Mesenchymal stem cell (in vitro differentiated cells and primary cell): ENCODE measurements around the gene SPAG8.

ENCODE experiments used
- DNase-seq: peaks from one replicate; pipeline ENCODE4 v3.0.0-alpha.2; 2013
- H2AFZ ChIP-seq: one replicate; pipeline ENCODE4 v1.6.1; 2013; ENCODE audit warnings: low read depth, mild to moderate bottlenecking, control low read depth, inconsistent platforms, low read length, moderate library complexity
- H2AK5ac ChIP-seq: 2 replicates; pipeline ENCODE4 v1.6.1; 2013; ENCODE audit warnings: low read length, moderate library complexity, mild to moderate bottlenecking, inconsistent platforms; ENCODE audit not compliant: severe bottlenecking
- H2BK120ac ChIP-seq: one replicate; pipeline ENCODE4 v1.6.1; 2013; ENCODE audit warnings: low read depth, mild to moderate bottlenecking, inconsistent platforms, low read length, moderate library complexity
- H2BK12ac ChIP-seq, 2 experiments: one replicate each; pipeline ENCODE4 v1.6.1; 2013; ENCODE audit warnings: inconsistent platforms in 2 of 2, low read length in 2 of 2, mild to moderate bottlenecking in 2 of 2, moderate library complexity in 2 of 2, control low read depth in 1 of 2
- H2BK15ac ChIP-seq: one replicate; pipeline ENCODE4 v1.6.1; 2013; ENCODE audit warnings: mild to moderate bottlenecking, low read depth, inconsistent platforms; ENCODE audit not compliant: poor library complexity, severe bottlenecking
- H2BK5ac ChIP-seq: 2 replicates; pipeline ENCODE4 v1.6.1; 2013; ENCODE audit warnings: low read depth, mild to moderate bottlenecking, low read length, control low read depth, inconsistent platforms; ENCODE audit not compliant: poor library complexity, severe bottlenecking
- H3K14ac ChIP-seq, 2 experiments: one replicate each; pipeline ENCODE4 v1.6.1; 2013; ENCODE audit warnings: inconsistent platforms in 2 of 2, low read length in 2 of 2, control low read depth in 1 of 2, mild to moderate bottlenecking in 1 of 2, moderate library complexity in 1 of 2
- H3K18ac ChIP-seq, 2 experiments: one replicate each; pipeline ENCODE4 v1.6.1; 2013; ENCODE audit warnings: inconsistent platforms in 2 of 2, low read length in 2 of 2, control low read depth in 1 of 2, low read depth in 1 of 2, mild to moderate bottlenecking in 1 of 2
- H3K23ac ChIP-seq, 2 experiments: one replicate each; pipeline ENCODE4 v1.6.1; 2013; ENCODE audit warnings: inconsistent platforms in 2 of 2, low read length in 2 of 2, mild to moderate bottlenecking in 2 of 2, moderate library complexity in 2 of 2, control low read depth in 1 of 2
- H3K27ac ChIP-seq: 2 replicates; pipeline ENCODE4 v1.5.1; 2013; ENCODE audit warnings: mild to moderate bottlenecking, moderate library complexity, low read length, control low read depth, inconsistent platforms; ENCODE audit not compliant: poor library complexity, severe bottlenecking
- H3K27me3 ChIP-seq, 2 experiments: 2 replicates each; pipeline versions ENCODE4 v1.6.1 to v1.7.0; 2013; ENCODE audit warnings: low read length in 2 of 2, mild to moderate bottlenecking in 2 of 2, moderate library complexity in 2 of 2, control low read depth in 1 of 2, inconsistent platforms in 1 of 2; ENCODE audit not compliant: control insufficient read depth in 1 of 2, insufficient read depth in 1 of 2
- H3K36me3 ChIP-seq, 2 experiments: 2 replicates each; pipeline versions ENCODE4 v1.6.1 to v1.7.0; 2013; ENCODE audit warnings: low read length in 2 of 2, control low read depth in 1 of 2, inconsistent platforms in 1 of 2, low read depth in 1 of 2, mild to moderate bottlenecking in 1 of 2; ENCODE audit not compliant: insufficient read depth in 2 of 2, control insufficient read depth in 1 of 2
- H3K4ac ChIP-seq, 2 experiments: one replicate each; pipeline ENCODE4 v1.6.1; 2013; ENCODE audit warnings: inconsistent platforms in 2 of 2, low read length in 2 of 2, mild to moderate bottlenecking in 2 of 2, moderate library complexity in 2 of 2, control low read depth in 1 of 2, low read depth in 1 of 2
- H3K4me1 ChIP-seq: 2 replicates; pipeline ENCODE4 v1.6.1; 2013; ENCODE audit warnings: low read depth, low read length, control low read depth; ENCODE audit not compliant: control insufficient read depth, insufficient read depth
- H3K4me2 ChIP-seq: 2 replicates; pipeline ENCODE4 v1.6.1; 2013; ENCODE audit warnings: low read length, mild to moderate bottlenecking, inconsistent platforms; ENCODE audit not compliant: poor library complexity, severe bottlenecking
- H3K4me3 ChIP-seq, 2 experiments: 2 replicates each; pipeline versions ENCODE4 v1.5.1 to v1.7.0; 2013; ENCODE audit warnings: low read length in 2 of 2, mild to moderate bottlenecking in 2 of 2, control low read depth in 1 of 2, low read depth in 1 of 2; ENCODE audit not compliant: insufficient read depth in 1 of 2
- H3K79me1 ChIP-seq: replicated peaks from 2 replicates; pipeline ENCODE4 v1.6.1; 2013; ENCODE audit warnings: mild to moderate bottlenecking, control low read depth, low read length, inconsistent platforms; ENCODE audit not compliant: poor library complexity, severe bottlenecking
- H3K9ac ChIP-seq: 2 replicates; pipeline ENCODE4 v1.7.0; 2013; ENCODE audit warnings: mild to moderate bottlenecking, low read length, moderate library complexity
- H3K9me3 ChIP-seq: 2 replicates; pipeline ENCODE4 v1.7.0; 2013; ENCODE audit warnings: mild to moderate bottlenecking, low read length; ENCODE audit not compliant: control insufficient read depth
- H4K8ac ChIP-seq: one replicate; pipeline ENCODE4 v1.6.1; 2013; ENCODE audit warnings: inconsistent platforms, mild to moderate bottlenecking, low read length, moderate library complexity
- H4K91ac ChIP-seq: one replicate; pipeline ENCODE4 v1.6.1; 2013; ENCODE audit warnings: mild to moderate bottlenecking, low read length, inconsistent platforms
- WGBS: methylation state at CpG from one replicate; pipeline ENCODE4 v1.1.7; 2013; ENCODE audit warnings: mixed read lengths; 5-methylcytosine and 5-hydroxymethylcytosine counted together

The SPAG8 gene

GRCh38 chr9:35847792-35848572 lies 35.9 kb upstream of the SPAG8 start:
- no peak overlapping the region for H3K23ac ChIP-seq
- no peak overlapping the region for H2BK5ac ChIP-seq
- 57% methylated on average over 3 of the region's 4 CpGs for WGBS
- peak; percentile 74 for DNase-seq
- no peak overlapping the region for H4K8ac ChIP-seq
- peaks cover 4% of the 10 kb centered on the region for H3K4me1 ChIP-seq
- peak overlapping the region; percentile 68 for H3K9ac ChIP-seq
- H3K14ac ChIP-seq: no peak overlapping the region
- H3K18ac ChIP-seq: peak overlapping the region in 1 of 2 experiments; percentile 14
- peaks cover 19 to 21% of the 10 kb centered on the region in 2 experiments for H3K36me3 ChIP-seq
- H3K4me3 ChIP-seq: peak overlapping the region in 1 of 2 experiments; percentile 48
- no peaks in the 10 kb centered on the region for H3K27me3 ChIP-seq
- H2AFZ ChIP-seq: no peak overlapping the region
- no peak overlapping the region for H2BK15ac ChIP-seq
- H2BK12ac ChIP-seq: no peak overlapping the region
- H3K4ac ChIP-seq: peak overlapping the region in 1 of 2 experiments; percentile 50
- no peak overlapping the region for H2AK5ac ChIP-seq
- no peak overlapping the region for H2BK120ac ChIP-seq
- no peaks in the 10 kb centered on the region for H3K9me3 ChIP-seq
- H4K91ac ChIP-seq: no peak overlapping the region
- H3K27ac ChIP-seq: peak overlapping the region; percentile 11
- no peak overlapping the region for H3K4me2 ChIP-seq
- H3K79me1 ChIP-seq: no peaks in the 10 kb centered on the region

GRCh38 chr9:35845824-35846771 lies 34.0 kb upstream of the SPAG8 start:
- Histone ChIP-seq H2AK5ac (no peak overlapping the region), H2AFZ (no peak overlapping the region), H3K27ac (no peak overlapping the region)

GRCh38 chr9:35844628-35845270 lies 32.7 kb upstream of the SPAG8 start:
- no peak overlapping the region for H3K23ac ChIP-seq
- no peak overlapping the region for H4K8ac ChIP-seq
- H3K14ac ChIP-seq: no peak overlapping the region
- peaks cover 21 to 28% of the 10 kb centered on the region in 2 experiments for H3K36me3 ChIP-seq
- H3K27ac ChIP-seq: no peak overlapping the region
- WGBS: 49% methylated on average over 7 of the region's 7 CpGs
- no peak overlapping the region for H2AFZ ChIP-seq
- H2BK12ac ChIP-seq: no peak overlapping the region
- no peaks in the 10 kb centered on the region for H3K27me3 ChIP-seq
- no peak overlapping the region for H4K91ac ChIP-seq
- no peak overlapping the region for H2AK5ac ChIP-seq
- peak overlapping the region in 1 of 2 experiments; percentile 31 for H3K4me3 ChIP-seq
- peaks cover 4% of the 10 kb centered on the region for H3K4me1 ChIP-seq
- H3K9me3 ChIP-seq: no peaks in the 10 kb centered on the region
- H2BK5ac ChIP-seq: no peak overlapping the region
- peaks cover 2% of the 10 kb centered on the region for H3K79me1 ChIP-seq
- peak; percentile 84 for DNase-seq
- no peak overlapping the region for H2BK15ac ChIP-seq
- H2BK120ac ChIP-seq: no peak overlapping the region
- peak overlapping the region; percentile 65 for H3K9ac ChIP-seq
- no peak overlapping the region for H3K4me2 ChIP-seq
- H3K18ac ChIP-seq: no peak overlapping the region
- H3K4ac ChIP-seq: no peak overlapping the region

More at GRCh38 chr9:35845824-35846771, 34.0 kb upstream of the SPAG8 start:
- Histone ChIP-seq H3K36me3 (peaks cover 21 to 27% of the 10 kb centered on the region in 2 experiments), H4K91ac (peak overlapping the region; percentile 79), H3K18ac (peak overlapping the region in 1 of 2 experiments; percentile 37), H4K8ac (no peak overlapping the region), H3K4ac (peak overlapping the region in 1 of 2 experiments; percentile 28), H3K4me2 (no peak overlapping the region), H2BK12ac (peak overlapping the region in 1 of 2 experiments; percentile 58), H3K27me3 (no peaks in the 10 kb centered on the region), H3K14ac (peak overlapping the region in 1 of 2 experiments; percentile 68), H3K4me1 (peaks cover 4% of the 10 kb centered on the region), H2BK120ac (no peak overlapping the region), H3K23ac (peak overlapping the region in 1 of 2 experiments; percentile 75), H2BK15ac (no peak overlapping the region), H3K4me3 (no peak overlapping the region), H3K9ac (peak overlapping the region; percentile 7), H2BK5ac (no peak overlapping the region), H3K79me1 (peaks cover 2% of the 10 kb centered on the region), H3K9me3 (no peaks in the 10 kb centered on the region)
- DNase-seq: no peak
- WGBS: 42% methylated on average over 50 of the region's 53 CpGs
